Tibial nerve (tissue), 4 donors: ENCODE data around the gene FLT4.

Experiments used
- CTCF ChIP-seq, 5 experiments: fragments of 200-600 bp in 3 of 5; fragments of 450-650 bp in 2 of 5; sonication (generic) in 3 of 5; IDR thresholded peaks; one replicate each; pipeline ENCODE4 v1.5.1; 2016 to 2019; ENCODE audit warnings: antibody characterized with exemption in 5 of 5, mild to moderate bottlenecking in 3 of 5, moderate library complexity in 2 of 5
- EP300 ChIP-seq, 2 donors: sonication (generic); formaldehyde crosslinking; IDR thresholded peaks; one replicate each; pipeline ENCODE4 v1.6.1; 2017; ENCODE audit warnings: antibody characterized with exemption in 2 of 2, mild to moderate bottlenecking in 1 of 2
- POLR2A ChIP-seq, 2 donors: fragments of 450-650 bp; IDR thresholded peaks; one replicate each; pipeline ENCODE4 v1.6.1; 2017; ENCODE audit warnings: antibody characterized with exemption in 2 of 2, mild to moderate bottlenecking in 2 of 2, moderate library complexity in 2 of 2

- TF ChIP-seq CTCF (IDR thresholded peaks at IDR 0.05) (no peak), POLR2A (IDR thresholded peaks at IDR 0.05) (no peak), EP300 (IDR thresholded peaks at IDR 0.05) (no peak)
These were observed 53.2 kb downstream of the FLT4 start for GRCh38 chr5:180596115-180596667.
